GM12874 (cell line): Measurements from ENCODE around the gene ACOT6.

ENCODE experiments used
- TF ChIP-seq, protein P1 (sequence below): IDR thresholded peaks from 2 replicates; pipeline ENCODE4 v1.5.1; 2011; ENCODE audit warnings: low read depth, mild to moderate bottlenecking, control low read depth, low read length, moderate library complexity; ENCODE audit not compliant: insufficient read depth

The ACOT6 gene, protein sequence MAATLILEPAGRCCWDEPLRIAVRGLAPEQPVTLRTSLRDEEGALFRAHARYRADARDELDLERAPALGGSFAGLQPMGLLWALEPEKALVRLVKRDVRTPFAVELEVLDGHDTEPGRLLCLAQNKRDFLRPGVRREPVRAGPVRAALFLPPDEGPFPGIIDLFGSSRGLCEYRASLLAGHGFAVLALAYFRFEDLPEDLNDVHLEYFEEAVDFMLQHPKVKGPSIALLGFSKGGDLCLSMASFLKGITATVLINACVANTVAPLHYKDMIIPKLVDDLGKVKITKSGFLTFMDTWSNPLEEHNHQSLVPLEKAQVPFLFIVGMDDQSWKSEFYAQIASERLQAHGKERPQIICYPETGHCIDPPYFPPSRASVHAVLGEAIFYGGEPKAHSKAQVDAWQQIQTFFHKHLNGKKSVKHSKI

DNA sequence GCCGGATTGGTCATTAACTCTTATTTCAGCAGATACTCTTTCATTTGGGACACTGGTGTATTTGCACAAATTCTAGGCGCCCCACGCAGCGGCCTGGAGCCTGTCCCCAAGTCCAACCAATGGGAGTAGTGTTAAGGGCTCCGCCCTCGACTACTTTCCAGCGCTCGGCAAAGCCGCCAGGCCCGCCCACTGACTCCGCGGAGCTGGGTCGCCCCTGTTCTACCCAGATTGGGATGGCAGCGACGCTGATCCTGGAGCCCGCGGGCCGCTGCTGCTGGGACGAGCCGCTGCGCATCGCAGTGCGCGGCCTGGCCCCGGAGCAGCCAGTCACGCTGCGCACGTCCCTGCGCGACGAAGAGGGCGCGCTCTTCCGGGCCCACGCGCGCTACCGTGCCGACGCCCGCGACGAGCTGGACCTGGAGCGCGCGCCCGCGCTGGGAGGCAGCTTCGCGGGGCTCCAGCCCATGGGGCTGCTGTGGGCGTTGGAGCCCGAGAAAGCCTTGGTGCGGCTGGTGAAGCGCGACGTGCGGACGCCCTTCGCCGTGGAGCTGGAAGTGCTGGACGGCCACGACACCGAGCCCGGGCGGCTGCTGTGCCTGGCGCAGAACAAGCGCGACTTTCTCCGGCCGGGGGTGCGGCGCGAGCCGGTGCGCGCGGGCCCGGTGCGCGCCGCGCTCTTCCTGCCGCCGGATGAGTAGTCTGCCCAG, at the start of gene ACOT6:
ACOT6 (plus strand) TSS at position 179 of the 707 bp plus-strand sequence; CDS start at position 234, 55 bp downstream.
- TF ChIP-seq, protein P1, sequence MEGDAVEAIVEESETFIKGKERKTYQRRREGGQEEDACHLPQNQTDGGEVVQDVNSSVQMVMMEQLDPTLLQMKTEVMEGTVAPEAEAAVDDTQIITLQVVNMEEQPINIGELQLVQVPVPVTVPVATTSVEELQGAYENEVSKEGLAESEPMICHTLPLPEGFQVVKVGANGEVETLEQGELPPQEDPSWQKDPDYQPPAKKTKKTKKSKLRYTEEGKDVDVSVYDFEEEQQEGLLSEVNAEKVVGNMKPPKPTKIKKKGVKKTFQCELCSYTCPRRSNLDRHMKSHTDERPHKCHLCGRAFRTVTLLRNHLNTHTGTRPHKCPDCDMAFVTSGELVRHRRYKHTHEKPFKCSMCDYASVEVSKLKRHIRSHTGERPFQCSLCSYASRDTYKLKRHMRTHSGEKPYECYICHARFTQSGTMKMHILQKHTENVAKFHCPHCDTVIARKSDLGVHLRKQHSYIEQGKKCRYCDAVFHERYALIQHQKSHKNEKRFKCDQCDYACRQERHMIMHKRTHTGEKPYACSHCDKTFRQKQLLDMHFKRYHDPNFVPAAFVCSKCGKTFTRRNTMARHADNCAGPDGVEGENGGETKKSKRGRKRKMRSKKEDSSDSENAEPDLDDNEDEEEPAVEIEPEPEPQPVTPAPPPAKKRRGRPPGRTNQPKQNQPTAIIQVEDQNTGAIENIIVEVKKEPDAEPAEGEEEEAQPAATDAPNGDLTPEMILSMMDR, result no peak

DNA sequence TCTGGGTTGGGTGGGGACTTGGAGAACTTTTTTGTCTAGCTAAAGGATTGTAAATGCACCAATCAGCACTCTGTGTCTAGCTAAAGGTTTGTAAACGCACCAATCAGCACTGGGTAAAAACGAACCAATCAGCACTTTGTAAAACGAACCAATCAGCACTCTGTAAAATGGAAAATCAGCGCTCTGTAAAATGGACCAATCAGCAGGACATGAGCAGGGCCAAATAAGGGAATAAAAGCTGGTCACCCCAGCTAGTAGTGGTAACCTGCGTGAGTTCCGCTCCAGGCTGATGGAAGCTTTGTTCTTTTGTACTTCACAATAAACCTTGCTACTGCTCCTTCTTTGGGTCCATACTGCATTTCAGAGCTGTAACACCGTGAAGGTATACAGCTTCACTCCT, 45.0 kb upstream of the ACOT6 start:
- TF ChIP-seq, protein P1, result no peak

DNA sequence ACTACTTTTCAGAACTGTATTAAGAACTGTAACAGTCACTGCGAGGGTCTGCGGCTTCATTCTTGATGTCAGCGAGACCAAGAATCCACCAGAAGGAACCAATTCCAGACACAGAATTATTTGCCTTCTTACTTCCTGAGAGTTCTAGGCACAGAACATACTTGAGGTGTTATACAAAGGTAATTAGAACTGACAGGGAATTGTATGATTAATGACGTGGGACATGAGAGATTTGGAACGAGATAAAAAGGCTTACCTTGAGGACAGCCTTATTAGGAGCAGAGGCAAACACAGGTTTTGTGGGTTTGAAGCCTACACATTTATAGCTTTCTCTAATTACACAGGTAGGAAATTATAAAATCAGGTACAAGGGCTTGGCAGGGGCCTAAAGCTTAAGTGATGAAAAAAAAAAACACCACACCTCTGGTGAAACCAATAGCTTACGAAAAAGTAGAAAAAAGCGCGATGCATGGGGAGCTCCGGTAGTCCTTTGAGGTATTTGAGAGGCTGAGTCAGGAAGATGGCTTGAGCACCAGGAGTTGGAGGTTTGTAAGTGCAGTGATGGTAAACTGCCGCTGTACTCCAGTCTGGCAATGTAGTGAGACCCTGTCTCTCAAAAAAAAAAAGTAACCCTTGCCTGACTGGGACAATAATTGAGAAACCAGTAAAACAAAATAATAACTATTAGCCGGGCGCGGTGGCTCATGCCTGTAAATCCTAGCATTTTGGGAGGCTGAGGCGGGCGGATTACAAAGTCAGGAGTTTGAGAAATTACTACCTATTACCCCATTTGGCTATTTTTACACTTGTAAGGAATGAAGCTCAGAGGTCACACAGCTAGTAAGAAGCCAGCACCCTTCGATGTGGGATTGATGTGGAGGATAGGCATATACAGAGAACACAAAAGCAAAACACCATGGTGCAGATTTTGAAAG, 44.1 kb upstream of the ACOT6 start:
- TF ChIP-seq, protein P1, result no peak

DNA sequence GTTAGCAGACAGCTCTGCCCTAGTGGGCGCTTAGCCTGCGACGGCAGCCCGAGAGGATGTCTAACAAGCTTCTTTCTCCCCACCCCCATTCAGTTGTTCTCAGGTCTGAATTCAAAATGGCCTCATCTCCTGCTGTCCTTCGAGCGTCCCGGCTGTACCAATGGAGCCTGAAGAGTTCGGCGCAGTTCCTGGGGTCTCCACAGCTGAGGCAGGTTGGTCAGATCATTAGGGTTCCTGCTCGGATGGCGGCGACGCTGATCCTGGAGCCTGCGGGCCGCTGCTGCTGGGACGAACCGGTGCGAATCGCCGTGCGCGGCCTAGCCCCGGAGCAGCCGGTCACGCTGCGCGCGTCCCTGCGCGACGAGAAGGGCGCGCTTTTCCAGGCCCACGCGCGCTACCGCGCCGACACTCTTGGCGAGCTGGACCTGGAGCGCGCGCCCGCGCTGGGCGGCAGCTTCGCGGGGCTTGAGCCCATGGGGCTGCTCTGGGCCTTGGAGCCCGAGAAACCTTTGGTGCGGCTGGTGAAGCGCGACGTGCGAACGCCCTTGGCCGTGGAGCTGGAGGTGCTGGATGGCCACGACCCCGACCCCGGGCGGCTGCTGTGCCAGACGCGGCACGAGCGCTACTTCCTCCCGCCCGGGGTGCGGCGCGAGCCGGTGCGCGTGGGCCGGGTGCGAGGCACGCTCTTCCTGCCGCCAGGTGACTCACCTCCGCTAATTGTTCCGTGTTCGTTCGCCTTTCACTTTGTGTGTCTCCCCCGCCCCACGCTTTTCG, 42.9 kb upstream of the ACOT6 start, which contains the start of gene ACOT2:
ACOT2 (plus strand) TSS at position 29 of the 774 bp plus-strand sequence; CDS start at position 57, 28 bp downstream.
- TF ChIP-seq, protein P1, result 0 out of 2 replicates have a peak, but pooled peaks have one; percentile 6

DNA sequence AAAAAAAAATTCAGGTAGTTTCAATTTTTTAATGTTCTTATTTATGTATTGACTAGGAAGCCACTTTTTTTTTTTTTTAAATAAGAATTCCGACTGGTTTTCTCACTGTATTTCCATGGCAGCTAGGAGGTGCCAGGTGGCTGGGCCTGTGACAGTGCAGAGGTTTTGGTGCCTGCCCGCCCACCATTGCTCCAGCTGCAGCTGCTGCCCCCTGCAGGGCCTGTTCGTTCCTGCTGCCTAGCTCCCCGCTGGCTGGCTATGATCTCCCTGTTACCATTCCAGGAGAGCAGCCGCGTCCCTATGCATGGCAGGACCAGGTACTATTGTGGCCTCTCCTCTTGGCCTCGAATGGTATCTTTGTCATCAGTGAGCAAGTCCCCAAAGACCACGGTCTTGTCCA, 41.4 kb upstream of the ACOT6 start:
- TF ChIP-seq, protein P1, result peak; percentile 58

DNA sequence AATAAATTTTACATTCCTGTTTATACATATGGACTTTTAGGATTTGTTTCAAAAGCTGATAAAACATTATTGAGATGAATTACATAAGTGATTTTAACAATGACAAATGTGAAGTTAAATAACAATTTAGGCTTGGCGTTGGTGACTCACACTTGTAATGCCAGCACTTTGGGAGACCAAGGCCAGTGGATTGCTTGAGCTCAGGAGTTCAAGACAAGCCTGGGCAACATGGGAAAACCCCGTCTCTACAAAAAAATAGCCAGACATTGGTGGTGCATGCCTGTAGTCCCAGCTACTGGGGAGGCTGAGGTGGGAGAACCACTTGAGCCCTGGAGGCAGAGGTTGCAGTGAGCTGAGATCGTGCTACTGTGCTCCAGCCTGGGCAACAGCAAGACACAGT, 35.9 kb upstream of the ACOT6 start:
- TF ChIP-seq, protein P1, result no peak
